Heart left ventricle (tissue), 16 donors: ENCODE measurements around the gene S100B. TPM values are rescaled to one million over a fixed set of nuclear protein-coding genes. Genes with fewer than 3 reads are reported as not detected.
A peak's percentile ranks its signal among the peaks of the same experiment; 100 is the strongest.

Source experiments
- ATAC-seq, 4 donors: fragments of 200-7000 bp; cut with Tn5 transposase; one replicate each; pipeline ENCODE4 v1.9.1; 2020 to 2022; ENCODE audit warnings: moderate library complexity in 4 of 4, mild to moderate bottlenecking in 3 of 4, moderate number of reproducible peaks in 1 of 4
- DNase-seq, 5 donors: peaks; one replicate each; pipeline ENCODE4 v3.0.0-alpha.2; 2020
- H3K27ac ChIP-seq, 12 donors: fragments of 200-600 bp; sonication (generic) in 4 of 12; one replicate each; pipeline versions ENCODE4 v1.5.0 to v1.8.0; 2016 to 2022; ENCODE audit warnings: mild to moderate bottlenecking in 2 of 12
- H3K27me3 ChIP-seq, 9 donors: fragments of 200-600 bp; sonication (generic) in 2 of 9; one replicate each; pipeline versions ENCODE4 v1.5.1 to v1.8.0; 2016 to 2022; ENCODE audit warnings: mild to moderate bottlenecking in 3 of 9
- H3K36me3 ChIP-seq, 9 donors: fragments of 200-600 bp; sonication (generic) in 2 of 9; one replicate each; pipeline versions ENCODE4 v1.5.0 to v1.8.0; 2018 to 2022; ENCODE audit warnings: mild to moderate bottlenecking in 2 of 9
- H3K4me1 ChIP-seq, 12 donors: fragments of 200-600 bp; sonication (generic) in 4 of 12; one replicate each; pipeline versions ENCODE4 v1.5.0 to v1.8.0; 2016 to 2022; ENCODE audit warnings: mild to moderate bottlenecking in 3 of 12
- H3K4me3 ChIP-seq, 12 donors: fragments of 200-600 bp; sonication (generic) in 4 of 12; one replicate each; pipeline versions ENCODE4 v1.5.0 to v1.8.0; 2017 to 2022; ENCODE audit warnings: mild to moderate bottlenecking in 9 of 12, moderate library complexity in 4 of 12
- H3K9me3 ChIP-seq, 12 donors: fragments of 200-600 bp; sonication (generic) in 4 of 12; one replicate each; pipeline versions ENCODE4 v1.5.0 to v1.8.0; 2016 to 2022; ENCODE audit warnings: mild to moderate bottlenecking in 1 of 12
- POLR2A ChIP-seq, 2 donors: fragments of 450-650 bp; IDR thresholded peaks; one replicate each; pipeline ENCODE4 v1.6.1; 2017; ENCODE audit warnings: antibody characterized with exemption in 2 of 2, mild to moderate bottlenecking in 2 of 2, moderate library complexity in 2 of 2
- WGBS, 4 donors: extraction: QIAGEN DNeasy Blood & Tissue Kit in 2 of 4; methylation state at CpG; one replicate each; pipeline versions ENCODE4 v1.1.5 to v1.1.7; 2013 to 2018; 5-methylcytosine and 5-hydroxymethylcytosine counted together
- intact Hi-C, 10 donors: fragments of 100-400 bp; cut with DNase I; formaldehyde crosslinking; loops; one replicate each; pipeline versions ENCODE4 v1.11.1 to v1.14.2; 2022
- polyA plus RNA-seq, 2 donors: library from polyadenylated mRNA; stranded (reverse); fragments of 200-250 nt; gene quantifications; one replicate each; pipeline ENCODE4 v1.2.3, GENCODE V29; 2013
- total RNA-seq, 9 donors: library from RNA; depleted of rRNA in 2 of 9; stranded (reverse); fragments of >200 nt in 2 of 9; fragmentation: NEBNext Ultra II Directional in 3 of 9; extraction: Animal tissue kit (Norgen Biotek cat#: 25700) in 3 of 9; gene quantifications; one replicate each; pipeline versions ENCODE4 v1.1.0 to v1.2.4, GENCODE V29; 2016 to 2023
- TF ChIP-seq, protein P1 (sequence below), 12 donors: fragments of 200-600 bp; sonication (generic) in 4 of 12; IDR thresholded peaks; one replicate each; pipeline versions ENCODE4 v1.5.0 to v1.8.0; 2018 to 2022; ENCODE audit warnings: antibody characterized with exemption in 12 of 12, mild to moderate bottlenecking in 5 of 12
- donor health status: ischemic (EF 13 %, LVEDD 7.1; RV severe dilation, severe dysfunction).
- donor health status: healthy with polysubstance abuse.
- donor health status: DM: no; HTN: yes; CAD: no.
- donor health status: DM: no; HTN: no; CAD: no.
- donor health status: ischemic (EF 25% LVEDD 6.9; RV normal size, moderate dysfunction).
- donor health status: ischemic (EF 25% LVEDD 5.7; RV mildly dilated, moderate dysfunction).
- donor health status: healthy.
- donor health status: DM: yes; HTN: yes; CAD: no.
- donor health status: ischemic (EF 35%, LVEDD 5.7; RV mildly dilated, moderate dysfunction).
- donor health status: nonischemic (EF 11% LVEDD 7.7; RV severe dilation, severe dysfunction).
- donor health status: DM: yes; HTN: yes; CAD: no.
- donor health status: PGD.
- donor health status: ischemic (EF 29% LVEDD 5.4; RV normal size, mild dysfunction).
- donor health status: nonischemic (EF 23%, LVEDD 6.1; RV moderate dilation, normal function).

Gene S100B
- total and polyA plus RNA-seq, 11 donors, result 0.49 to 36.3 (median 3.3) TPM

DNA sequence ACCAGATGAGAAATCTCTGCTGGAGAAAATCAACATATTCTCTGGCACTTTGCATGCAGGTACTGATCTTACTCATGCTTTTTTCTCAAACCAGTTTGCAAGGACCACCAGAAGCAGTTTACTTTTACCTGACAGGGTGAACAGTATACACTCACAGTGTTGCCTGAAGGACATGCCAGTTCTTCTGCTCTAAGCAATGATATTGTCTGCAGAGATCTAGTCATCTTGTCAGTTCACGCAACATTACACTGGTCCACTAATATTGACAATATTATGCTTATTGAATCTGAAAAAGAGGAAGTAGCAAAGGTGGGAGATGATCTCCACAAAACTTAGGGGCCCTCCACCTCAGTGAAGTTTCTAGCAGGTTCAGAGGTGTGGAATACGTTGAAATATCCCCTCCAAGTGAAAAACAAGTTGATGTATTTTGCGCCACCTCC lies 3.8 kb upstream of the S100B start:
- Histone ChIP-seq H3K36me3 (no peaks in the 10 kb centered on the region), H3K4me3 (no peak overlapping the region), H3K27me3 (no peaks in the 10 kb centered on the region), H3K9me3 (peaks cover 0 to 19% (median 0%) of the 10 kb centered on the region in 12 donors), H3K4me1 (peaks cover 0 to 27% (median 0%) of the 10 kb centered on the region in 12 donors), H3K27ac (no peak overlapping the region)
- no peak for ATAC-seq
- 83 to 86% (median 85%) methylated on average over 3 of the region's 3 CpGs for WGBS, 4 donors
- DNase-seq, result no peak
- TF ChIP-seq, protein P1, sequence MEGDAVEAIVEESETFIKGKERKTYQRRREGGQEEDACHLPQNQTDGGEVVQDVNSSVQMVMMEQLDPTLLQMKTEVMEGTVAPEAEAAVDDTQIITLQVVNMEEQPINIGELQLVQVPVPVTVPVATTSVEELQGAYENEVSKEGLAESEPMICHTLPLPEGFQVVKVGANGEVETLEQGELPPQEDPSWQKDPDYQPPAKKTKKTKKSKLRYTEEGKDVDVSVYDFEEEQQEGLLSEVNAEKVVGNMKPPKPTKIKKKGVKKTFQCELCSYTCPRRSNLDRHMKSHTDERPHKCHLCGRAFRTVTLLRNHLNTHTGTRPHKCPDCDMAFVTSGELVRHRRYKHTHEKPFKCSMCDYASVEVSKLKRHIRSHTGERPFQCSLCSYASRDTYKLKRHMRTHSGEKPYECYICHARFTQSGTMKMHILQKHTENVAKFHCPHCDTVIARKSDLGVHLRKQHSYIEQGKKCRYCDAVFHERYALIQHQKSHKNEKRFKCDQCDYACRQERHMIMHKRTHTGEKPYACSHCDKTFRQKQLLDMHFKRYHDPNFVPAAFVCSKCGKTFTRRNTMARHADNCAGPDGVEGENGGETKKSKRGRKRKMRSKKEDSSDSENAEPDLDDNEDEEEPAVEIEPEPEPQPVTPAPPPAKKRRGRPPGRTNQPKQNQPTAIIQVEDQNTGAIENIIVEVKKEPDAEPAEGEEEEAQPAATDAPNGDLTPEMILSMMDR (IDR thresholded peaks at IDR 0.05), result no peak
- no peak for TF ChIP-seq POLR2A (IDR thresholded peaks at IDR 0.05)
- intact Hi-C loops, result no loop called here

DNA sequence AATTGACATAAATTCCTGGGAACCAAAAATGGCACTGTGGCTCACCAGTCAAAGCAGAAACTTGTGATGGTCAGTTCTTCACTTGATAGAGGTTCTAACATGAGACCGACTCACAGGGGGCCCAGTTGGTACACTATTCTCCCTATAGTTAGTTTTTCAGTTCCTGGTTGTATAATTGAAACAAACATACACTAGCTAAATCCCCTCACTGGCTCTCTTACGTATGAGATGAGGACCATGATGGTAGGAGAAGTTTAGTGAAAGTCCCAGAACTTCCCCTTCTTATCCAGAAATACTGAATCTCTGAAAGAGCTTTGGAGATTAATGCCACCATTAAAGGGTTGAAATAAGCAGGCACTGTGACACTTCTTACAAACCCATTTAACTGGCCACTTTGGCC lies 2.8 kb upstream of the S100B start:
- H3K27me3 ChIP-seq, result no peaks in the 10 kb centered on the region
- H3K36me3 ChIP-seq, result no peaks in the 10 kb centered on the region
- intact Hi-C loops, result no loop called here
- 80 to 95% (median 88%) methylated on average over 2 of the region's 2 CpGs for WGBS, 4 donors
- no peak overlapping the region for H3K27ac ChIP-seq
- H3K9me3 ChIP-seq, result peaks cover 0 to 19% (median 0%) of the 10 kb centered on the region in 12 donors
- H3K4me1 ChIP-seq, result peaks cover 0 to 27% (median 0%) of the 10 kb centered on the region in 12 donors
- TF ChIP-seq, protein P1 (IDR thresholded peaks at IDR 0.05), result no peak
- no peak for TF ChIP-seq POLR2A (IDR thresholded peaks at IDR 0.05)
- no peak overlapping the region for H3K4me3 ChIP-seq
- DNase-seq (no peak), ATAC-seq (no peak)

DNA sequence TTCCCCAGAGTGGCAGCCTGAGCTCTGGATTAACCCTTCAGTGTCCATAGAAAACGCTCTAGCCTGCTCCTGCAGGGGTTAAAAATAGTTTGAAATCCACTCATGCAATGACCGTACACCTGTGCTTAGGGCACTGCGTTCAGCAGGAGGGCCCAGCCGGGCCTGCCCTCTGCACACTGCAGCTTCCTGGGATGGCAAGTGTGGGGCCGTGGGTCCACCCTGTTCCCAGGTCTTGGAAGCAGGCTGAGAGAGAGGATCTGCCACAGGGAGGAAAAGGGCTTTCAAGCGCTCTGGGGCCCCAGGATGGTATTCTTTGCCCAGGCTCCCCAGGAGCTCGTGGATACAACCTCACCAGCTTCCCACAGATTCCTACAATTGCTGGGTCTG lies 1.5 kb upstream of the S100B start:
- Histone ChIP-seq H3K36me3 (no peaks in the 10 kb centered on the region), H3K9me3 (peaks cover 0 to 12% (median 0%) of the 10 kb centered on the region in 12 donors), H3K27ac (peak overlapping the region in 2 of 12 donors; percentile 17 to 83), H3K4me1 (peaks cover 0 to 27% (median 0%) of the 10 kb centered on the region in 12 donors), H3K27me3 (no peaks in the 10 kb centered on the region), H3K4me3 (peak overlapping the region in 1 of 12 donors; percentile 8)
- DNase-seq (no peak), ATAC-seq (no peak)
- TF ChIP-seq, protein P1 (IDR thresholded peaks at IDR 0.05), result no peak
- no peak for TF ChIP-seq POLR2A (IDR thresholded peaks at IDR 0.05)
- 67 to 79% (median 78%) methylated on average over 7 of the region's 7 CpGs for WGBS, 4 donors
- intact Hi-C loops, result no loop called here

DNA sequence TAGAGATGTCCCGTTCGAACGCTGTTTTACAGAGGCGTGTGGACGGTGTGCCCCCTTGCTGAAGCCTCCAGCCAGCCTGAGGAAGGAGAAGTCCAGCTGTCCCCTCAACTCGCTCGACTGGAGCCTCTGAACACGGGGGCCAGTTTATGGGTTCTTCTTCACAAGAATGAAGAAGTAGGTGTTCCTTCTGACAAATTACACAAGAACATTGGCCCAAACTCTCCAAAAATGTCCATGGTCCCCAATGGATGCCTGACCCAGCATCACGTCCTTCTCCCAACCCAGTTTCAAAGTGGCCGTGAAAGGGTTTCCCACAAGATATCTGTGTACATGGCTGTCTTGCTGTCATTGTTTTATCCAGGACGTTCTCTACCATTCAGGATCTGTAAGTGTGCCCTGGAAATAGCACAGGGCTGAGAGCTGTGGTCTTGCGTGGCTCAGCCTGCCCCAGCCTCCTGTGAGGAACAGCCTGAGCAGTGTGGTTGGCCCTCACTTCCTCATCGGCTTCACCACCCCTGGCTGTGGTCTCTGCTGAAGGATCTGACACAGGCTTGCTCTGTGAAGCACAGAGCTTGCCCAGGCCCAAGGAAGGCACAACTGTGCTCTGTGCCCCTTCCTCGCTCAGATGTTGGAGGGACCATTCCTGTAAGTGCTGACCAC lies 1.0 kb upstream of the S100B start:
- intact Hi-C loops, result no loop called here
- 73 to 85% (median 77%) methylated on average over 8 to 14 of the region's 14 CpGs for WGBS, 4 donors
- DNase-seq, result peak; percentile 28 to 76 (median 49)

More for the DNA sequence above, 1.0 kb upstream of the S100B start:
- H3K4me1 ChIP-seq, result peaks cover 0 to 27% (median 0%) of the 10 kb centered on the region in 12 donors
- H3K9me3 ChIP-seq, result peaks cover 0 to 7% (median 0%) of the 10 kb centered on the region in 12 donors
- no peaks in the 10 kb centered on the region for H3K36me3 ChIP-seq
- no peaks in the 10 kb centered on the region for H3K27me3 ChIP-seq
- no peak overlapping the region for H3K4me3 ChIP-seq
- peak overlapping the region in 3 of 12 donors; percentile 13 to 83 (median 17) for H3K27ac ChIP-seq
- peak; percentile 63 to 88 (median 76) for ATAC-seq
- no peak for TF ChIP-seq POLR2A (IDR thresholded peaks at IDR 0.05)
- TF ChIP-seq, protein P1 (IDR thresholded peaks at IDR 0.05), result no peak
